Smooth muscle cell (in vitro differentiated cells): ENCODE data around the gene BCKDHA. TPM values are rescaled to one million over a fixed set of nuclear protein-coding genes. Genes with fewer than 3 reads are reported as not detected.

Experiments
- DNase-seq: peaks from one replicate; lab custom pipeline; 2025; ENCODE audit not compliant: unreplicated experiment; lab: John Stamatoyannopoulos, UW
- H2AFZ ChIP-seq: fragments of 200-600 bp; sonication (generic); 2 replicates; pipeline ENCODE4 v1.6.0; 2016; ENCODE audit warnings: antibody characterized with exemption, low read depth, mild to moderate bottlenecking
- H3F3A ChIP-seq: fragments of 200-600 bp; sonication (generic); 2 replicates; pipeline ENCODE4 v1.6.0; 2017; ENCODE audit warnings: antibody characterized with exemption, low read depth
- H3K27ac ChIP-seq: fragments of 200-600 bp; sonication (generic); 2 replicates; pipeline ENCODE4 v1.5.1; 2016; ENCODE audit warnings: low read depth, mild to moderate bottlenecking
- H3K27me3 ChIP-seq: fragments of 200-600 bp; sonication (generic); 2 replicates; pipeline ENCODE4 v1.6.1; 2016; ENCODE audit warnings: low read depth, mild to moderate bottlenecking
- H3K36me3 ChIP-seq: fragments of 200-600 bp; sonication (generic); 2 replicates; pipeline ENCODE4 v1.5.1; 2016; ENCODE audit warnings: low read depth
- H3K4me1 ChIP-seq: fragments of 200-600 bp; sonication (generic); 2 replicates; pipeline ENCODE4 v1.5.1; 2016; ENCODE audit warnings: low read depth
- H3K4me2 ChIP-seq: fragments of 200-600 bp; sonication (generic); 2 replicates; pipeline ENCODE4 v1.6.0; 2016; ENCODE audit warnings: mild to moderate bottlenecking
- H3K4me3 ChIP-seq: fragments of 200-600 bp; sonication (generic); 2 replicates; pipeline ENCODE4 v1.5.1; 2016; ENCODE audit warnings: mild to moderate bottlenecking
- H3K79me2 ChIP-seq: fragments of 200-600 bp; sonication (generic); 2 replicates; pipeline ENCODE4 v1.6.0; 2016; ENCODE audit warnings: low read depth, mild to moderate bottlenecking
- H3K9ac ChIP-seq: fragments of 200-600 bp; sonication (generic); 2 replicates; pipeline ENCODE4 v1.6.0; 2016; ENCODE audit warnings: low read depth
- H3K9me3 ChIP-seq: fragments of 200-600 bp; sonication (generic); replicated peaks from 2 replicates; pipeline ENCODE4 v1.5.1; 2016; ENCODE audit warnings: low read depth
- H4K20me1 ChIP-seq: fragments of 200-600 bp; sonication (generic); 2 replicates; pipeline ENCODE4 v1.6.0; 2016; ENCODE audit warnings: low read depth
- WGBS: methylation state at CpG from one replicate; pipeline ENCODE4 v1.1.7; 2016; ENCODE audit warnings: low lambda C conversion rate; 5-methylcytosine and 5-hydroxymethylcytosine counted together
- polyA plus RNA-seq: library from polyadenylated mRNA; unstranded; fragments of >200 nt; fragmentation: Nextera tagmentation; extraction: Ambion mirVana; gene quantifications from 2 replicates; pipeline ENCODE4 v1.2.1, GENCODE V29; 2016
- total RNA-seq: library from RNA; depleted of rRNA; stranded (reverse); fragments of >200 nt; gene quantifications from 2 replicates; pipeline ENCODE4 v1.2.3, GENCODE V29; 2014
- TF ChIP-seq, protein P1 (sequence below): fragments of 200-600 bp; sonication (generic); IDR thresholded peaks from 2 replicates; pipeline ENCODE4 v1.5.1; 2017; ENCODE audit warnings: borderline replicate concordance, mild to moderate bottlenecking, antibody characterized with exemption; ENCODE audit not compliant: insufficient read depth, poor library complexity, severe bottlenecking

Gene BCKDHA
- total and polyA plus RNA-seq, 2 experiments from 2014 or later: 24.6 to 53.9 TPM

GRCh38 chr19:41354343-41354953 lies 43.2 kb upstream of the BCKDHA start:
- TF ChIP-seq, protein P1, sequence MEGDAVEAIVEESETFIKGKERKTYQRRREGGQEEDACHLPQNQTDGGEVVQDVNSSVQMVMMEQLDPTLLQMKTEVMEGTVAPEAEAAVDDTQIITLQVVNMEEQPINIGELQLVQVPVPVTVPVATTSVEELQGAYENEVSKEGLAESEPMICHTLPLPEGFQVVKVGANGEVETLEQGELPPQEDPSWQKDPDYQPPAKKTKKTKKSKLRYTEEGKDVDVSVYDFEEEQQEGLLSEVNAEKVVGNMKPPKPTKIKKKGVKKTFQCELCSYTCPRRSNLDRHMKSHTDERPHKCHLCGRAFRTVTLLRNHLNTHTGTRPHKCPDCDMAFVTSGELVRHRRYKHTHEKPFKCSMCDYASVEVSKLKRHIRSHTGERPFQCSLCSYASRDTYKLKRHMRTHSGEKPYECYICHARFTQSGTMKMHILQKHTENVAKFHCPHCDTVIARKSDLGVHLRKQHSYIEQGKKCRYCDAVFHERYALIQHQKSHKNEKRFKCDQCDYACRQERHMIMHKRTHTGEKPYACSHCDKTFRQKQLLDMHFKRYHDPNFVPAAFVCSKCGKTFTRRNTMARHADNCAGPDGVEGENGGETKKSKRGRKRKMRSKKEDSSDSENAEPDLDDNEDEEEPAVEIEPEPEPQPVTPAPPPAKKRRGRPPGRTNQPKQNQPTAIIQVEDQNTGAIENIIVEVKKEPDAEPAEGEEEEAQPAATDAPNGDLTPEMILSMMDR: no peak
- Histone ChIP-seq H3K27me3 (no peaks in the 10 kb centered on the region), H3K9ac (no peak overlapping the region), H3K36me3 (no peaks in the 10 kb centered on the region), H3K4me3 (peak overlapping the region; percentile 76), H3F3A (peaks cover 18% of the 10 kb centered on the region), H4K20me1 (peaks cover 36% of the 10 kb centered on the region), H2AFZ (no peak overlapping the region), H3K27ac (no peak overlapping the region), H3K9me3 (no peaks in the 10 kb centered on the region), H3K79me2 (peaks cover 46% of the 10 kb centered on the region), H3K4me1 (no peaks in the 10 kb centered on the region), H3K4me2 (peak overlapping the region; percentile 94)
- 93% methylated on average over 23 of the region's 23 CpGs for WGBS
- no peak for DNase-seq

- H3K79me2 ChIP-seq: peaks cover 42% of the 10 kb centered on the region
- H3K4me2 ChIP-seq: no peak overlapping the region
- no peak for DNase-seq
- 86% methylated on average over 1 of the region's 1 CpG for WGBS
- peaks cover 18% of the 10 kb centered on the region for H3F3A ChIP-seq
- no peaks in the 10 kb centered on the region for H3K36me3 ChIP-seq
- TF ChIP-seq, protein P1: no peak
- no peak overlapping the region for H3K27ac ChIP-seq
- no peak overlapping the region for H2AFZ ChIP-seq
- H4K20me1 ChIP-seq: peaks cover 30% of the 10 kb centered on the region
- no peaks in the 10 kb centered on the region for H3K9me3 ChIP-seq
- no peak overlapping the region for H3K9ac ChIP-seq
- H3K27me3 ChIP-seq: no peaks in the 10 kb centered on the region
- no peak overlapping the region for H3K4me3 ChIP-seq
- H3K4me1 ChIP-seq: no peaks in the 10 kb centered on the region
Observed at GRCh38 chr19:41355035-41355434, 42.6 kb upstream of the BCKDHA start.

GRCh38 chr19:41355802-41356201 lies 41.8 kb upstream of the BCKDHA start:
- 83% methylated on average over 3 of the region's 3 CpGs for WGBS
- no peak for DNase-seq

More at GRCh38 chr19:41355802-41356201, 41.8 kb upstream of the BCKDHA start:
- Histone ChIP-seq H3K9ac (no peak overlapping the region), H3F3A (peaks cover 18% of the 10 kb centered on the region), H2AFZ (no peak overlapping the region), H3K36me3 (no peaks in the 10 kb centered on the region), H3K79me2 (peaks cover 34% of the 10 kb centered on the region), H4K20me1 (peaks cover 23% of the 10 kb centered on the region), H3K4me1 (no peaks in the 10 kb centered on the region), H3K9me3 (no peaks in the 10 kb centered on the region), H3K27me3 (no peaks in the 10 kb centered on the region), H3K27ac (no peak overlapping the region), H3K4me3 (no peak overlapping the region), H3K4me2 (no peak overlapping the region)
- TF ChIP-seq, protein P1: no peak
